Ammon's horn (tissue), 1 donor: ENCODE results near the gene ASB13.

Experiments
- DNase-seq: peaks from one replicate; pipeline ENCODE4 v3.0.0-alpha.2; 2016; ENCODE audit warnings: low spot score

ASB13 gene

GRCh38 chr10:5666008-5666840 lies at the start of gene ASB13:
Gene ASB13 (minus strand): TSS chr10:5666595. CDS start chr10:5666551, 44 bp downstream.
- peak; percentile 82 for DNase-seq

GRCh38 chr10:5711642-5712041 lies 45.2 kb upstream of the ASB13 start:
- DNase-seq = no peak

GRCh38 chr10:5710859-5711258 lies 44.5 kb upstream of the ASB13 start:
- DNase-seq = no peak

- no peak for DNase-seq
Observed at GRCh38 chr10:5709865-5710264, 43.5 kb upstream of the ASB13 start.

- DNase-seq = no peak
Observed at GRCh38 chr10:5708356-5708755, 42.0 kb upstream of the ASB13 start.

GRCh38 chr10:5698062-5698461 lies 31.7 kb upstream of the ASB13 start:
- DNase-seq = no peak

GRCh38 chr10:5697342-5697741 lies 30.9 kb upstream of the ASB13 start:
- DNase-seq = no peak

- DNase-seq = no peak
Observed at GRCh38 chr10:5694573-5694972, 28.2 kb upstream of the ASB13 start.

GRCh38 chr10:5692461-5693358 lies 26.3 kb upstream of the ASB13 start:
- DNase-seq = peak; percentile 24

GRCh38 chr10:5691786-5692185 lies 25.4 kb upstream of the ASB13 start:
- DNase-seq = no peak

GRCh38 chr10:5688587-5688986 lies 22.2 kb upstream of the ASB13 start:
- DNase-seq = no peak

GRCh38 chr10:5685764-5686240 lies 19.4 kb upstream of the ASB13 start:
- DNase-seq = no peak

GRCh38 chr10:5684971-5685763 lies 18.8 kb upstream of the ASB13 start:
- peak; percentile 81 for DNase-seq

GRCh38 chr10:5684318-5684970 lies 18.0 kb upstream of the ASB13 start, which contains the start of gene TASOR2:
Gene TASOR2 (plus strand): TSS chr10:5684838. CDS start chr10:5720643, 35,805 bp downstream.
- peak; percentile 98 for DNase-seq

- no peak for DNase-seq
Observed at GRCh38 chr10:5683065-5683464, 16.7 kb upstream of the ASB13 start.

- no peak for DNase-seq
Observed at GRCh38 chr10:5681930-5682329, 15.5 kb upstream of the ASB13 start.

- no peak for DNase-seq
Observed at GRCh38 chr10:5679606-5680005, 13.2 kb upstream of the ASB13 start.

GRCh38 chr10:5679037-5679435 lies 12.6 kb upstream of the ASB13 start:
- no peak for DNase-seq

GRCh38 chr10:5678397-5679036 lies 12.1 kb upstream of the ASB13 start:
- no peak for DNase-seq

GRCh38 chr10:5670662-5671375 lies 4.4 kb upstream of the ASB13 start:
- no peak for DNase-seq
